SK-N-MC (cell line): ENCODE data around the gene NCKAP5.

ENCODE experiments used
- EZH2 ChIP-seq: fragments of 200-600 bp; sonication (generic); IDR thresholded peaks from one replicate; pipeline ENCODE4 v1.6.1; 2017; ENCODE audit warnings: antibody characterized with exemption
- FOXP2 ChIP-seq: optimal IDR thresholded peaks from 2 replicates; pipeline ENCODE3; 2011; ENCODE audit warnings: mild to moderate bottlenecking, moderate library complexity; ENCODE audit not compliant: insufficient read depth; ENCODE audit errors: extremely low read length, control extremely low read depth
- POLR2AphosphoS5 ChIP-seq: IDR thresholded peaks from 2 replicates; pipeline ENCODE4 v1.6.1; 2012; ENCODE audit warnings: mild to moderate bottlenecking, low read depth, low read length, borderline replicate concordance

GRCh38 chr2:133315280-133315679 is 253.0 kb downstream of the NCKAP5 start:
- TF ChIP-seq POLR2AphosphoS5 (no peak), EZH2 (no peak), FOXP2 (no peak)
